NCI-H345 (cell line): ENCODE data around the gene GAP43.

Source experiments
- DNase-seq: peaks from one replicate; lab custom pipeline; 2025; lab: John Stamatoyannopoulos, UW

Gene GAP43

GRCh38 chr3:115766587-115767482 is 143.5 kb downstream of the GAP43 start:
- no peak for DNase-seq

GRCh38 chr3:115768661-115769060 is 145.4 kb downstream of the GAP43 start:
- no peak for DNase-seq
